IMR-90 (cell line): Measurements from ENCODE around the gene CTBP2.

Experiments
- CEBPB ChIP-seq: IDR thresholded peaks from 2 replicates; pipeline ENCODE4 v1.6.1; 2012; ENCODE audit warnings: low read depth, low read length, improper control_type of control experiment
- MAFK ChIP-seq: IDR thresholded peaks from 2 replicates; pipeline ENCODE4 v1.6.1; 2012; ENCODE audit warnings: low read depth, low read length, improper control_type of control experiment
- MAZ ChIP-seq: IDR thresholded peaks from 2 replicates; pipeline ENCODE4 v1.6.1; 2012; ENCODE audit warnings: low read depth, mild to moderate bottlenecking, low read length, improper control_type of control experiment, moderate library complexity, borderline replicate concordance
- NFE2L2 ChIP-seq: fragments of 150-350 bp; IDR thresholded peaks from 2 replicates; pipeline ENCODE4 v1.6.1; 2016; ENCODE audit warnings: low read depth, mild to moderate bottlenecking, low read length
- POLR2A ChIP-seq: IDR thresholded peaks from 2 replicates; pipeline ENCODE4 v1.6.1; 2012; ENCODE audit warnings: mild to moderate bottlenecking, low read depth, low read length
- RAD21 ChIP-seq: IDR thresholded peaks from 2 replicates; pipeline ENCODE4 v1.6.1; 2012; ENCODE audit warnings: low read length, improper control_type of control experiment
- RFX5 ChIP-seq: IDR thresholded peaks from 2 replicates; pipeline ENCODE4 v1.8.0; 2012; ENCODE audit warnings: low read depth, mild to moderate bottlenecking, low read length, moderate library complexity
- SMC3 ChIP-seq: fragments of 150-350 bp; IDR thresholded peaks from 2 replicates; pipeline ENCODE4 v1.6.1; 2016; ENCODE audit warnings: low read depth, mild to moderate bottlenecking, antibody characterized with exemption, low read length, moderate library complexity
- TF ChIP-seq, protein P1 (sequence below): conservative IDR thresholded peaks from 2 replicates; pipeline ENCODE4 v1.5.1; 2012; ENCODE audit warnings: mild to moderate bottlenecking, low read depth, low read length, improper control_type of control experiment

- TF ChIP-seq RAD21 (peak; percentile 55), SMC3 (peak; percentile 49; the same call in 1 of the 2 replicates), POLR2A (no peak), NFE2L2 (no peak), MAZ (no peak), MAFK (no peak), RFX5 (no peak), CEBPB (no peak)
- TF ChIP-seq, protein P1, sequence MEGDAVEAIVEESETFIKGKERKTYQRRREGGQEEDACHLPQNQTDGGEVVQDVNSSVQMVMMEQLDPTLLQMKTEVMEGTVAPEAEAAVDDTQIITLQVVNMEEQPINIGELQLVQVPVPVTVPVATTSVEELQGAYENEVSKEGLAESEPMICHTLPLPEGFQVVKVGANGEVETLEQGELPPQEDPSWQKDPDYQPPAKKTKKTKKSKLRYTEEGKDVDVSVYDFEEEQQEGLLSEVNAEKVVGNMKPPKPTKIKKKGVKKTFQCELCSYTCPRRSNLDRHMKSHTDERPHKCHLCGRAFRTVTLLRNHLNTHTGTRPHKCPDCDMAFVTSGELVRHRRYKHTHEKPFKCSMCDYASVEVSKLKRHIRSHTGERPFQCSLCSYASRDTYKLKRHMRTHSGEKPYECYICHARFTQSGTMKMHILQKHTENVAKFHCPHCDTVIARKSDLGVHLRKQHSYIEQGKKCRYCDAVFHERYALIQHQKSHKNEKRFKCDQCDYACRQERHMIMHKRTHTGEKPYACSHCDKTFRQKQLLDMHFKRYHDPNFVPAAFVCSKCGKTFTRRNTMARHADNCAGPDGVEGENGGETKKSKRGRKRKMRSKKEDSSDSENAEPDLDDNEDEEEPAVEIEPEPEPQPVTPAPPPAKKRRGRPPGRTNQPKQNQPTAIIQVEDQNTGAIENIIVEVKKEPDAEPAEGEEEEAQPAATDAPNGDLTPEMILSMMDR = peak; percentile 47
Measured at GRCh38 chr10:124992462-124993344, 167.7 kb downstream of the CTBP2 start.
